ENCODE data around the gene C1QL2.

C1QL2 gene

DNA sequence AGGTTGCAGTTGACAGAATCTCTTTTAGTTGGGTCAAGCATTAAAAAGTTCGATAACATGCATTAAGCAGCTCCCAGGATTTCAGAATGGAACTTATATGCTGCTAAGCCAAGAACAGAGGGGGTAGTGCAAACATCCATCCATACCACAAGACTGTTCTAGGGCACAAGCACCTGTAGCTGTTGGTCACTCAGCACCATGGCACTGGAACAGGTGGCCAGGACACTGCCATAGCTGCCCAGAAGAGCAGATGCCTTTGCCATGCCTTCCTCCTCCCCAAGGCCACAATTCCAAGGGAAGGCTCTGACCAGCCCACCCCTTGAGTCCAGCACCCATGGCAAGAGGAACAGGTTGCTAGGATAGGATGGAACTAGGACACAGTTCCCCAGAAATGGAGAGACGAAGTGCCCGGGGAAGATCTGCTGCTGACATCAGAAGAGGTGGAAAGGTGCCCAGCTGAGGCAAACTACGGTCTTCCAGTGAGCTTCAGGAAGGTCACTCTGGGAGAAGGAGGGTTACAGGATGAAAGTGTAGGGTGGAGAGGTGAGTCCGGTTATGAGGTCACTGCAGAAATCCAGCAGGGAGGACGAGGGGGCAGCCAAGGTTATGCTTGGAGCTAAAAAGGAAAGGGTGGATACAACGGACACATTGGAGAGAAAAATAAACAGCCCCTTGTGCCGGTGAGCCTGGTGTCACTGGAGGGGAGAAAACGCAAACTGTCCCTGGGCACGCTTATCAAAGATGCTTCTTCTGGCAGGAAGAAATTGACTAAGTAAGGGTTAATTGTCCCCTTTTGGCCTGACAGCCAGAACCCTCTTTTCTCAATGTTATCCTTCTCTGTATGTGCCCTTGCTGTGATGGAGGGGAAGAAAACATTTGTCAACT lies 41.9 kb downstream of the C1QL2 start:
- DNase-seq (ENCODE audit: low read depth) = no peak
- no peak overlapping the region for H3K4me3 ChIP-seq (ENCODE audit: low read depth, low read length)
- no peak for TF ChIP-seq CTCF (conservative IDR thresholded peaks at IDR 0.05; ENCODE audit: low read depth, low read length)

- DNase-seq (ENCODE audit: low read depth) = no peak
- no peak overlapping the region for H3K4me3 ChIP-seq (ENCODE audit: low read depth, low read length)
- TF ChIP-seq CTCF (conservative IDR thresholded peaks at IDR 0.05; ENCODE audit: low read depth, low read length) = no peak
Measured at GRCh38 chr2:119114266-119114665, 44.3 kb downstream of the C1QL2 start.

- DNase-seq (ENCODE audit: low read depth) = no peak
- TF ChIP-seq CTCF (conservative IDR thresholded peaks at IDR 0.05; ENCODE audit: low read depth, low read length) = no peak
Measured at GRCh38 chr2:119113489-119113770, 45.1 kb downstream of the C1QL2 start.

GRCh38 chr2:119112770-119113488 lies 45.6 kb downstream of the C1QL2 start:
- no peak for DNase-seq (ENCODE audit: low read depth)
- no peak overlapping the region for H3K4me3 ChIP-seq (ENCODE audit: low read depth, low read length)
- no peak for TF ChIP-seq CTCF (conservative IDR thresholded peaks at IDR 0.05; ENCODE audit: low read depth, low read length)

More at GRCh38 chr2:119113489-119113770, 45.1 kb downstream of the C1QL2 start:
- H3K4me3 ChIP-seq (ENCODE audit: low read depth, low read length) = no peak overlapping the region

- H3K4me3 ChIP-seq (ENCODE audit: low read depth, low read length) = no peak overlapping the region
- no peak for DNase-seq (ENCODE audit: low read depth)
- TF ChIP-seq CTCF (conservative IDR thresholded peaks at IDR 0.05; ENCODE audit: low read depth, low read length) = no peak
Measured at GRCh38 chr2:119112230-119112629, 46.3 kb downstream of the C1QL2 start.

DNA sequence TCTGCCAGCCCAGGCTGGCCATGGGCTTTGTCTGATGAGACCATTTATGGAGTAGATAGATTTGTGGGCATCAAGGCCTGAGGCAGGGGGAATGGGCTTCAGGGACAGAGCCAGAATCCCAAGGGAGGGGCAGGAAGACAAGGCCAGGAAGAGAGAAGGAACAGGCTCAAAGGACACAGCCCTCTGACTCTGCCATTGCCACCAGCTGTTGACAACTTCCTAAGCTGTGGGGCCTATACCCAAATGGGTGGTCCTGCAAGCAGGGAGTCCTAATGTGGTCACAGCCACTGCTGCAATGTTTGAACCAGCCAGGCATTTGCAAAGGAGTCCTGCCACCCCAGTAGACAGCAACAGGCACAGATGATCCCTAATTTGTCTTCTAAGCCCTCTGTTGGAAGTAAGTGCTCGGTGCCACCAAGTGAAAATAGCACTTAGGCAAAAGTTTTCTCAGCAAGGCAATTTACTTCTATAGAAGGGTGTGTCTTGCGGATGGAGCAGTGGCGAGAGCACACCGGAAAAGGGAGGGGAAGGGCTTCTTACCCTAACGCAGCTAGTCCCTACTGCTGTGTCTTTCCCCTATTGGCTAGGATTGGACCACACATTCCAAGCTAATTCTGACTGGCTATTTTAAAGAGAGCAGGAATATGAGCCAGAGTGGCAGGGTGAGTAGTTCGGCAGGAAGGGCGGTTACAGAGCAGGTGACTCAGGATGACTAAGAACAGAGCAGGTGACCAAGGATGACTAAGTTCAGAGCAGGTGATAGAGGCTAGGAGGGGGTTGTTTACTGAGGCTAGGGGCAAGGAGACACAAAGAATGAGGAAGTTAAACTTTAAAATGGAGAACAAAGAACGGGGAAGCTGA lies 47.2 kb downstream of the C1QL2 start:
- TF ChIP-seq CTCF (conservative IDR thresholded peaks at IDR 0.05; ENCODE audit: low read depth, low read length) = no peak
- DNase-seq (ENCODE audit: low read depth) = no peak
- no peak overlapping the region for H3K4me3 ChIP-seq (ENCODE audit: low read depth, low read length)

Data from choroid plexus epithelial cell (primary cell).